Activated CD8-positive, alpha-beta memory T cell treated with anti-CD3 and anti-CD28 coated beads, Interleukin-2, amount 10 ng/mL, durations not matched to agents 7 days and 5 days (primary cell): Measurements from ENCODE around the gene FAM76B. TPM values are rescaled to one million over a fixed set of nuclear protein-coding genes. Genes with fewer than 3 reads are reported as not detected.

Source experiments
- ATAC-seq: fragments of 150-1000 bp; cut with Tn5 transposase; one replicate; pipeline ENCODE4 v1.10.0; 2021; ENCODE audit warnings: moderate library complexity
- CTCF ChIA-PET: fragments of 350-600 bp; sonication (Branson Sonifier 250); formaldehyde crosslinking; loops from one replicate; lab custom pipeline; 2021; ENCODE audit warnings: antibody characterized with exemption; lab: Charles Lee
- DNase-seq: peaks from one replicate; pipeline ENCODE4 v3.0.0-alpha.2; 2020
- H3K27ac Mint-ChIP-seq: one replicate; pipeline ENCODE4 v1.8.0; 2021; ENCODE audit warnings: mild to moderate bottlenecking, mixed read lengths
- H3K27me3 Mint-ChIP-seq: one replicate; pipeline ENCODE4 v1.8.0; 2021; ENCODE audit warnings: mixed read lengths
- H3K36me3 Mint-ChIP-seq: one replicate; pipeline ENCODE4 v1.8.0; 2021; ENCODE audit warnings: mild to moderate bottlenecking, mixed read lengths
- H3K4me1 Mint-ChIP-seq: one replicate; pipeline ENCODE4 v1.8.0; 2021; ENCODE audit warnings: mixed read lengths
- H3K4me3 Mint-ChIP-seq: one replicate; pipeline ENCODE4 v1.8.0; 2021; ENCODE audit warnings: mild to moderate bottlenecking, moderate library complexity, mixed read lengths
- H3K9me3 Mint-ChIP-seq: one replicate; pipeline ENCODE4 v1.8.0; 2022; ENCODE audit warnings: low read depth, mixed read lengths
- total RNA-seq, 2 experiments: library from RNA; stranded (reverse); gene quantifications; one replicate each; pipeline ENCODE4 v1.2.3, GENCODE V29; 2021

FAM76B gene
- total RNA-seq, 2 experiments from 2014 or later, result 50.4 to 51.3 TPM

- CTCF ChIA-PET, result interaction anchor here (1.1 kb wide), 1 partner anchor 32 kb away, joined by 3 read pairs; no protein-coding TSS in a partner anchor
- no peak for DNase-seq
- ATAC-seq, result no peak
These were observed 14.4 kb upstream of the FAM76B start for GRCh38 chr11:95803973-95804372.

GRCh38 chr11:95802806-95803205 is 13.2 kb upstream of the FAM76B start:
- no peak for DNase-seq
- ATAC-seq, result no peak
- Mint-ChIP-seq H3K36me3 (peaks cover 63% of the 10 kb centered on the region), H3K4me3 (no peak overlapping the region), H3K4me1 (peaks cover 4% of the 10 kb centered on the region), H3K27me3 (no peaks in the 10 kb centered on the region), H3K27ac (peak overlapping the region; percentile 2), H3K9me3 (no peaks in the 10 kb centered on the region)
- CTCF ChIA-PET, result interaction anchor here (1.3 kb wide), 1 partner anchor 9 kb away, joined by 3 read pairs; no protein-coding TSS in a partner anchor

More at GRCh38 chr11:95803973-95804372, 14.4 kb upstream of the FAM76B start:
- H3K9me3 Mint-ChIP-seq, result no peaks in the 10 kb centered on the region
- peaks cover 67% of the 10 kb centered on the region for H3K36me3 Mint-ChIP-seq
- no peak overlapping the region for H3K27ac Mint-ChIP-seq
- peaks cover 3% of the 10 kb centered on the region for H3K4me1 Mint-ChIP-seq
- H3K4me3 Mint-ChIP-seq, result no peak overlapping the region
- H3K27me3 Mint-ChIP-seq, result no peaks in the 10 kb centered on the region

GRCh38 chr11:95800438-95800837 is 10.9 kb upstream of the FAM76B start:
- DNase-seq, result no peak

DNA sequence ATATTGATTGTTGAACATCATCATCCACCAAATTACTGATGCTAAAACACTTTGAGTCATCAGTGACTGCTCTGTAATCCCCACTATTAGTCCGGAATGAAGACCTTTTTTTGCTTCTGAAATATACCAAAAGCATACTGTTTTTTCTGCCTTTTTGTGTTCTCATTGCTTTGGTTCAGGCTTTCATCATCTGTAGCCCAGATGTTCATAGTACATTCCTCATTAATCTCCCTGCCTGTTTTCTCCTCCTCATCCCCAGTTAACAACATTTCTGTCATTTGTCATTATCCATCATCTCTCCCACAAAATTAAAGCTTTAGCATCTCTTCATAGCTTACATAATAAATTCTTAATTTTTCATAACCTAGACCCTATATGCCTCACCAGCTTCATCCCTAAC is 10.0 kb upstream of the FAM76B start:
- Mint-ChIP-seq H3K27ac (no peak overlapping the region), H3K4me1 (peaks cover 9% of the 10 kb centered on the region), H3K27me3 (no peaks in the 10 kb centered on the region), H3K36me3 (peaks cover 43% of the 10 kb centered on the region), H3K4me3 (no peak overlapping the region), H3K9me3 (no peaks in the 10 kb centered on the region)
- DNase-seq (no peak), ATAC-seq (no peak)
- CTCF ChIA-PET, result no interaction called here

More at GRCh38 chr11:95800438-95800837, 10.9 kb upstream of the FAM76B start:
- Mint-ChIP-seq H3K36me3 (peaks cover 46% of the 10 kb centered on the region), H3K9me3 (no peaks in the 10 kb centered on the region), H3K27me3 (no peaks in the 10 kb centered on the region), H3K4me3 (no peak overlapping the region), H3K27ac (no peak overlapping the region), H3K4me1 (peaks cover 7% of the 10 kb centered on the region)
- ATAC-seq, result no peak
- CTCF ChIA-PET, result no interaction called here

DNA sequence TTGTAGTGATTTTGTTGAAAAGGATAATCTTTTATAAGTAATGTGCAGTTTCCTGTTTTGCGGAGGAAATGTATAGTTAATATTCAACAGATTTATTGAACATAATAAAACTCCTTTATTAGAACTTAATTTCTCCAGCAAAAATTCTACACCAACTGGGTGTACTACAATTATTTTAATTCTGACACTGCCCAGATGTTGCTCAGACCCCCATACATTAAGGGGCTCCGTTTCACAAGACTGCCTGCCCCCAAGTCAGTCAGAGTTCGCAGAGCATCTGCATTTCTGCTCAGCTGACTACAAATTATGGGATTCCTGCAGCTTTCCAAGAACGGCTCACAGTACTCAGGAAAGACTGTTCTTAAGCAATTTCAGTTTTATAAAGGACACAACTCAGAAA is 6.9 kb upstream of the FAM76B start:
- DNase-seq, result no peak
- Mint-ChIP-seq H3K4me3 (no peak overlapping the region), H3K4me1 (peaks cover 36% of the 10 kb centered on the region), H3K9me3 (no peaks in the 10 kb centered on the region), H3K27me3 (no peaks in the 10 kb centered on the region), H3K36me3 (peaks cover 32% of the 10 kb centered on the region), H3K27ac (no peak overlapping the region)
- no peak for ATAC-seq
- CTCF ChIA-PET, result interaction anchor here (1.5 kb wide), 1 partner anchor 597 kb away, joined by 5 read pairs; no protein-coding TSS in a partner anchor

GRCh38 chr11:95795627-95796295 is 6.2 kb upstream of the FAM76B start:
- no peak for ATAC-seq
- H3K36me3 Mint-ChIP-seq, result peaks cover 32% of the 10 kb centered on the region

GRCh38 chr11:95794086-95794485 is 4.5 kb upstream of the FAM76B start:
- no peaks in the 10 kb centered on the region for H3K27me3 Mint-ChIP-seq
- no peak overlapping the region for H3K4me3 Mint-ChIP-seq
- peaks cover 17% of the 10 kb centered on the region for H3K36me3 Mint-ChIP-seq
- H3K27ac Mint-ChIP-seq, result no peak overlapping the region
- ATAC-seq (no peak), DNase-seq (no peak)
- CTCF ChIA-PET, result interaction anchor here (1.1 kb wide), 1 partner anchor 9 kb away, joined by 3 read pairs; no protein-coding TSS in a partner anchor
- peaks cover 35% of the 10 kb centered on the region for H3K4me1 Mint-ChIP-seq
- H3K9me3 Mint-ChIP-seq, result no peaks in the 10 kb centered on the region

More at GRCh38 chr11:95795627-95796295, 6.2 kb upstream of the FAM76B start:
- Mint-ChIP-seq H3K9me3 (no peaks in the 10 kb centered on the region), H3K4me1 (peaks cover 38% of the 10 kb centered on the region), H3K4me3 (no peak overlapping the region), H3K27me3 (no peaks in the 10 kb centered on the region), H3K27ac (no peak overlapping the region)
- CTCF ChIA-PET, result interaction anchor here (0.9 to 1.5 kb wide), 2 partner anchors 547 to 598 kb away, joined by 3 to 5 read pairs; partner anchors contain the start of gene MAML2
- no peak for DNase-seq

- CTCF ChIA-PET, result interaction anchor here (1.1 kb wide), 1 partner anchor 10 kb away, joined by 3 read pairs; no protein-coding TSS in a partner anchor
- no peak overlapping the region for H3K27ac Mint-ChIP-seq
- DNase-seq (no peak), ATAC-seq (no peak)
- H3K4me3 Mint-ChIP-seq, result no peak overlapping the region
- peaks cover 20% of the 10 kb centered on the region for H3K36me3 Mint-ChIP-seq
- H3K4me1 Mint-ChIP-seq, result peaks cover 38% of the 10 kb centered on the region
- no peaks in the 10 kb centered on the region for H3K9me3 Mint-ChIP-seq
- no peaks in the 10 kb centered on the region for H3K27me3 Mint-ChIP-seq
These were observed 3.5 kb upstream of the FAM76B start for GRCh38 chr11:95793116-95793515.

DNA sequence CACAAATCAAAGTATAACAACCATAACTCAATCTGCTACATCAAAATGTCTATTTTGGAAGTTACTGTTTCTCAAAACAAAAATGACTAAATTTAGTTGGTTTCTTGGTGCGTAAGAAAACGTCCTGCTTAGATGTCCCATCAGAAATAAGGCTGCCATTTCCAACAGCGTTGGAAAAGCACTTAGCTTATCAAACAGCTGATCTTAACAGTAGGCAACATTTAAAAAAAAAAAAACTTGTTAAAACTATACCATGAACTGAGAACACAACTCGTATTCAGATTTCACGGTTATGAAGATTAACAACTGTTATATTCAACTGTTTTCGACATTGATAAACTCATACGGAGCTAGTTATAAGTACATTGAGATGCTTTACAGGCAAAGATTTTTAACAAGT is 3.1 kb upstream of the FAM76B start:
- DNase-seq (no peak), ATAC-seq (no peak)
- no peak overlapping the region for H3K27ac Mint-ChIP-seq
- CTCF ChIA-PET, result no interaction called here
- H3K9me3 Mint-ChIP-seq, result no peaks in the 10 kb centered on the region
- H3K27me3 Mint-ChIP-seq, result no peaks in the 10 kb centered on the region
- H3K4me3 Mint-ChIP-seq, result no peak overlapping the region
- H3K36me3 Mint-ChIP-seq, result peaks cover 24% of the 10 kb centered on the region
- peaks cover 42% of the 10 kb centered on the region for H3K4me1 Mint-ChIP-seq

GRCh38 chr11:95792200-95792599 is 2.6 kb upstream of the FAM76B start:
- H3K36me3 Mint-ChIP-seq, result peaks cover 24% of the 10 kb centered on the region
- H3K9me3 Mint-ChIP-seq, result no peaks in the 10 kb centered on the region
- no peaks in the 10 kb centered on the region for H3K27me3 Mint-ChIP-seq
- ATAC-seq (no peak), DNase-seq (no peak)
- peak overlapping the region; percentile 99 for H3K4me3 Mint-ChIP-seq
- CTCF ChIA-PET, result interaction anchor here (2.5 kb wide), 1 partner anchor 602 kb away, joined by 9 read pairs; no protein-coding TSS in a partner anchor
- peaks cover 47% of the 10 kb centered on the region for H3K4me1 Mint-ChIP-seq
- peak overlapping the region; percentile 5 for H3K27ac Mint-ChIP-seq

DNA sequence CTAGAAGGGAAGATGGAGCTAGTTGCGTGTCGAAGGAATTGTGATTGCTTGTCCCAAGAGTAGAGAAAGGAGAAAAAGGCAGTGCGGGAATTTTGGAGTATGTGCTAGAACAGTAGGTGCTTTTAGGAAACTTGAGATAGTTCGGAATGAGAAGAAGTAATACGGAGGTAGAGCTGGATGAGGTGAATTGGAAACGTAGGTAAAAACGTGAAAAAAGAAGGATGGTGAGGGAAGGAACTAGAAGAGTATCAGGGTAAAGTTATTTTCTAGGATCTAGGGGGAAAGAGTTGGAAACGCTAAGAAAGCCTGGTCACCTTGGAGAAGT is 2.1 kb upstream of the FAM76B start:
- Mint-ChIP-seq H3K36me3 (peaks cover 27% of the 10 kb centered on the region), H3K4me3 (peak overlapping the region; percentile 99), H3K27me3 (no peaks in the 10 kb centered on the region), H3K4me1 (peaks cover 51% of the 10 kb centered on the region), H3K9me3 (no peaks in the 10 kb centered on the region), H3K27ac (peak overlapping the region; percentile 100)
- DNase-seq, result no peak
- ATAC-seq, result no peak
- CTCF ChIA-PET, result interaction anchor here (1.2 to 3.5 kb wide), 4 partner anchors 550 to 639 kb away, joined by 3 to 18 read pairs (median 6); partner anchors contain the start of gene MAML2

- H3K36me3 Mint-ChIP-seq, result peaks cover 29% of the 10 kb centered on the region
- peaks cover 53% of the 10 kb centered on the region for H3K4me1 Mint-ChIP-seq
- no peaks in the 10 kb centered on the region for H3K9me3 Mint-ChIP-seq
- peak; percentile 84 for DNase-seq
- H3K27me3 Mint-ChIP-seq, result no peaks in the 10 kb centered on the region
- CTCF ChIA-PET, result interaction anchor here (1.0 to 3.5 kb wide), 8 partner anchors 58 to 701 kb away, joined by 3 to 18 read pairs (median 4); partner anchors contain the start of genes CCDC82, ENDOD1, JRKL and MAML2
- no peak for ATAC-seq
- peak overlapping the region; percentile 99 for H3K4me3 Mint-ChIP-seq
- peak overlapping the region; percentile 100 for H3K27ac Mint-ChIP-seq
These were observed 1.5 kb upstream of the FAM76B start for GRCh38 chr11:95790933-95791708.
